HG03025 (cell line): ENCODE measurements around the gene ZNF750.

Source experiments
- ATAC-seq: cut with Tn5 transposase; IDR thresholded peaks from one replicate; pipeline ENCODE4 v1.9.1; 2021; ENCODE audit warnings: mild to moderate bottlenecking, moderate library complexity; ENCODE audit not compliant: unreplicated experiment, low FRiP score

Gene ZNF750

DNA sequence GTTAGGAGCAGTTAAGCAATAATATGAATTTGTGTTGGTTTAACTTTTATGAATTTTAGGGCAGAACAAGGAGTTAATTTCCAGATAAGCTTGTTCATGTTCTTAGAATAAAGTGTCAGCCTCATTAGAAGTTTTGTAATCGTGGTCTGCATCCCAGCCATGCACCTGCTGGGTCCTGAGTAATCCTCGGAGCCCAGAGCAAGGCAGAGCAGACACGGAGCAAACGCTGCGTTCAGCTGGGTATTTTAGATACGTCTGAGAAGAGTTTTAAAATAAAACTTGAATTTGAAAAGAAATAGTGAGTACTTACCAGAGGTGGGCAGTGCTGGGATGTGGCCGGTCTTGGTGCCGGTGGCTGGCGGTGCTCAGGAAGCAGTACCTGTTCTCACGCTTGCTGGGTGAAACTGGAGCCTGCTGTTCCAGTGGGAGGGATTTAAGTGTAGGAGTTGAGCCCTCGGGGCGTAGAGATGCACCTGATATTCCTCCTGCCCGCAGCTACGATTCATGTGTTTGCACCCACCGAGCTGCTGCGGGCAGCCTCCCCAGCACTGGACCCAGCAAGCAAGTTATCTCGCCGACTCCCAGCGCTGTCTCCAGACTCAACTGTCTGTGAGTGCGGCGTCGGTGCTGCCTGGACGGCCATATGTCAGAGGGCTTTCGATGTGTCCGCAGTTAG lies at the start of gene ZNF750:
ZNF750 (minus strand) TSS at position 406 of the 676 bp plus-strand sequence. CDS start 7,568 bp downstream, outside the sequence.
- ATAC-seq: no peak

DNA sequence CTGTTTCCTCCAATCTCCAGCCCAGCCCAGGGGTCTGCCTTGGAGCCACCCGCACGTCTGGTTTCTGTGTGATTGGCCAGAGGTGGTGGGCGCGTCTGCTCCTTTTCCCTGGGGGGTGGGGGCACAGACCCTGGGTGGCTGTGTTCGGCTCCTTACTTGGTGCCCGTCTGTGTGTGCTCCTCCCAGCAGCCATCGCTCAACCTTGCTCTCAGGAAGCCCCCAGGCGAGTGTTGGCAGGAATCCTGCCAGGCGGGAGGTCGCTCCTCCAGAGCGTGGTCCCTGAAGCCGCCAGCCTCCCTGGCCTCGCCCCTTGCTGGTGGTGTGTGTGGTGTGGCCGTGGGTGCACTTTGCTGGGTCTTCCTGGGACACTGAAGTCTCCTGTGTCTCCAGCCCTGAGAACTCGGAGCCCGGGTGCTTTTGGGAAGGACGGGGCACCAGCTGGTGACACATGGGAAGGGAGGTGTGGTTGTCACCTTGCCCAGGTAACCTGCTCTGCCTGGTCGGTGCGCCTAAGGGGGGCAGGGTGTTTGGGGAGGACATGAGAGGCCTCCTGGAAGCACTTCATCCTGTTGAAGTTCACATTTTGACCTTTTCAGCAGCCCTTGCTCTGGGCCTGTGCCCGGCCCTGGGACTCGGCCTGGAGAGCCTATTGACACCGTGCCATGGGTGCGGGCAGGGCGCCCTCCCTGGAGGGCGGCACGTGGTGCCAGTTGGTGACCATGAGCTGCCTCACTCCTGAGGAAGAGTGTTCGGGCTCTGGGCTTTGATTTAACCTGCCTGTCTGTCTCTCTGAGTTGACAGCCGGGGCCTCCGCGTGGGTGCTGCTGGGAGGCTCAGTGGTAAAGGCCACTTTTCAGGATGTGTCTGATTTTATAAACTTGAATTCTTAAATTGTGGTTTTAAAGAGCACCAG lies 49.0 kb upstream of the ZNF750 start:
- ATAC-seq: no peak

DNA sequence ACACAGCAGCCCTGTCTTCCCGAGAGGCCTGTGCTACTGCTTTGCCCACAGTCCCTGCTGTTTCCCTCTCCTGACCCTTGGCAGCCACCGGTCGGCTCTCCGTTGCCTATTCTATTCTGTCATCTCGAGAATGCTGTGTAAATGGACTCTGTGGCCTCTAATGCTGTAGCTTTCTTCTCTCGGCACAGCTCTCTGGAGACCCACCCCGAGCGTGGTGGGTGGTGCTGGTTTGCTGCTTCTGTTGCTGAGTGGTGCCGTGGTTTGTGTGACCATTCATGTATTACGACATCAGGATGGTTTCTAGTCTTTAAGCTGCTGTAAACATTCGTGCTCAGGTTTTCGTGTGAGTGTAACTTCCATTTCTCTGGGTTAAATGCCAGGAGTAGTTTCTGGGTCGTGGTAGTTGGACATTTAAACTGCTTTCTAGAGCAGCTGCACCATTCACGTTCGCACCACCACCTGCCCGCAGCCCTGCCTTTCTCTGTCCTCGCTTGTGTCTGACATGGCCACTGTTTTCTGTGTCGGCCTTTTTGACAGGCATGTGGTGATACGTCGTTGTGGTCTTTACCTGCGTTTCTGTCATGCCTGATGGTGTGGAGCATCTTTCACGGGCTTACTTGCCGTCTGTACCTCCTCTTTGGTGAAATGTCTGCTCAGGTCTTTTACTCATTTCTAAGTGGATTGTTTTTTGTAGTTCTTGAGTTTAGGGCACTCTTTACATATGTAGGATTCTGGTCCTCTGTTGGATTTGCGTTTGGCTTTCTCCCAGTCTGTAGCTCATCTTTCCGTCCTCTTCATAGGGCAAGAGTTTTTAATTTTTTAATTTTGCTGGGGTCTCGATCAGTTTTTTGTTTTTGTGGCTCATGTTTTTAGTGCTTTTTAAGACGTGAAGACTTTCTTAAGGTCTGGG lies 47.7 kb upstream of the ZNF750 start:
- ATAC-seq: no peak

DNA sequence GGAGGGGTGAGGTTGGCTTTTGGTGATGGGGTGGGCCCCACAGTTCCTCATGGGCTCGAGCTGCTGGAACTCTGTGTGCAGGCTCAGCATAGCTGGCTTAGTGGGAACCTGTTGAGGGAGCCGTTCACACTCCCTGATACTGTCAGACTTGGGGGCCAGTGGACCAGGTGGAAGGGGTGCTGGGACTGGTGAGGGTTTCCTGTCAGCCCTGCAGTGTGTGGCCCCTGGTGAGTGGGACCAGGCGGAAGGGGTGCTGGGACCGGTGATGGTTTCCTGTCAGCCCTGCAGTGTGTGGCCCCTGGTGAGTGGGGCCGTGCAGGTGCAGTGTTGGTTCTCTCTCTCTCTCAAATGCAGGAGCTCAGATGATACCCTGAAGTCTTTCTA lies 45.1 kb upstream of the ZNF750 start:
- ATAC-seq: no peak

DNA sequence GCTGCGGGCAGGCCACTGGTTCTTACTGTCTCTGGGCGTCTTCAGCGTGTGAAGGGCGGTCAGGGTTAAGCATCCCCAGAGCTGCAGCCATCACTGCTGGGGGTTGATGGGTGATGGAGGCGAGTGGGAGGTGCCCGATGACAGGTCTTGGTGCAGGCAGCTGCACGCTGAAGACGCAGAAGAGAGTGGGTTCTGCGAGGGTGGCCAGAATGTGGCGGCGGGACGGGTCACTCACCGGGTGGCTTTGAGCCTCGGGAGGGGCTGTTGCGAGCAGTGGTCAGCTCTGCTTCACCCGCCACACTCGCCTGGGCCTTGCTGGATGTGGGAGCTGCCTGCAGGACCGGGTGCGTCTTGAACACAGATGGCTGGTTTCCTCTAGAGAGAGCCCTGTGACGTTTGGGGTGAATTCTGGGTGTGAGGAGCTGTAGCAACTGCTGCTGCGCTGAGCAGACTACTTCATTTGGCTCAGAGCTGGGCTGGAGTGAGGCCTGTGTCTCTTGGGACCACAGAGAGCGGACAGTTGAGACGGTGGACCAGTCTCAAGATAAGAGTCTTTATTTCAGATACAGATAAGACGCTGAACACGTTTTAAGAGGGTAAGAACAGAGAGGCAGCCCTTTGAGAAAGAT lies 44.6 kb upstream of the ZNF750 start:
- ATAC-seq: no peak

DNA sequence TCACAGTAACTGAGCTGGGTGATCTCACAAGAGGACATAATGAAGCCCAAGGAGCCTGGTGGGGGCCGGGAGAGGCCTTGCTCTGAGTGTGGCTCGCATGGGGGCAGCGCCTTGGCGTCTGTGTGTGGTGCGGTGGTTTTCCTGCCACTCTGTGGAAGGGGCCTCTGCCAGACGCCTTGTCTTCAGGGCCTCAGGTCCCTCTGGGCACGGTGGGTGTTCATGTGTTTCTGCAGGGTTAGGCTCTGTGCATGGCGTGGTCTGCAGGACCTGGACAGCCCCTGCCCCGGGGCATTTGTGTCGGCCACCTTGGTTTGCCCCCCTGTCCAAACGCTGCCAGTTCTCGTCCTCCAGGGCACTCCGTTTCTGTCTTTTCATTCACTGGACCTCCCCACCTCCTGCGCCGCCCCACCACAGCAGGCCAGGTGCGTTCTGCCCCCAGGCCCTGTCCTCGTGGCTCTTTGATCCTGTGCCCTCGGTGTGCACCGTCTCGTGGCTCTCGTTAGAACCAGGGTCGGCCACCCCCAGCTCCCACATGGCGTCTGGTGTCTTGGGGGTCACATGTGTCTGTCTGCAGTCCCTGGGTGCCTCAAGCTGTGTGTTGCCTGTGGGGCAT lies 43.7 kb upstream of the ZNF750 start:
- ATAC-seq: no peak

DNA sequence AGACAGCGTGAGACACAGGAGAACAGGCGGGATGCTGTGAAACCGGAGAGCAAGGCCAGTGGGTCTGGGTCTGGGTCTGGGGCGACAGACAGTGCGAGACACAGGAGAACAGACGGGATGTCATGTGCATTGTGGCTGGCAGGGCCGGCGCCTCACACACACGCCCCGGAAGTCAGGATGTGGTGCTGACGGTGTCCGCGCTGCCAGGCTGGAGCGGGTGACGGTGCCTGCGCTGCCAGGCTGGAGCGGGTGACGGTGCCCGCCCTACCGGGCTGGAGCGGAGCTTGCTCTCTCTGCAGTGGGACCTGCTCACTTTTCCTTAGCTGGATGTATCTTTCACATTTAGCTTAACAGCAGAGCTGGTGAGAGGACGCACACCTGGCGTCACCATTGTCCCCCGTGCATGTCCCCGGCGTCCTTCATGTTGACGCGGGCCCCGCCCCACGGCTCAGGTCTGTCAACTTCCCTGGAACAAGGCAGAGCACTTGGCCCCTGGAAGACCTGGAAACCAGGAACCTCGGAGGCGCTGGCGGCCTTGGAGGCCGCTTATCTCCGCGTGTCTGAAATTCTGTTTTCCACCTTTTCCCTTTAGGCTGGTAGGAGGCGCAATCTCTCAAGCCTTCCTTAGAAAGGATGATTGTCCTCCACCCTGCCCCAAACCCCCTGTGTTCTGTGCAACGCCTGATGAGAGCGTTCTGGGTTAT lies 43.0 kb upstream of the ZNF750 start:
- no peak for ATAC-seq

DNA sequence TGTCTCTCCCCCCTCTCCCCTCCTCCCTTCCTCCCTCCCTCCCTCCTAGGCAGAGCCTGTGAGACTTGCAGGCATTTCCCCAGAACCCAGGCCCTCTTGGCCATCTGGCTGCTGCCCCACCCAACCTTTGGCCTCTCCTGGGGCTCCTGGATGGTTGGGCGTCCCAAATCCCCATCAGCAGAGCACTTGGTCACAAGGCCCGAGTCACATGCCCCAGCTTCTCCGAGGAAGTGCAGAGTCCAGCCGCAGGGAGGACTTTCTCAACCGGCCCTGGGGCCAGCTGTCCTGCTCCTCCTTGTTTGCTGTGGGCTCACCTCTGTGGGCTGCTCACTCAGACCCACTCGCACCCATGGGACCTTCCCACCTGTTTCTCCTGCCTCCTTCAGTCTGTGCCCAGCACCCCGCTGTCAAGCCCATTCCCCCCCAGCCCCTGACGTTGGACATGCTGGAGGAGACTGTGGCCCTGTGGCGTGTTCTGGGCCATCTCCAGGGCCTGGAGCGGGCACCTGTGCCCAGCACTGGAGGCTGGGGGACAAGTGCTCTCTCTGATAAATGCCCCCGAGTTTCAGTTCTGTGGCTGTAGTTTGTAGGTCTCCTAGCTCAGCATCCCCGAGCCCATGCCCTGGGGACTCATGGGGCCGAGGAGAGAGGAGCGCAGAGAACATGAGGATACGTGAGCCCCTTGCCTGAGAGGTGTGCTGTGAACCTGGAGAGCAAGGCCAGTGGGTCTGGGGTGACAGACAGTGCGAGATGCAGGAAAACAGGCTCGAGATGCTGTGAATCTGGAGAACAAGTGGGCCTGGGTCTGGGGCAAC lies 42.3 kb upstream of the ZNF750 start:
- no peak for ATAC-seq

DNA sequence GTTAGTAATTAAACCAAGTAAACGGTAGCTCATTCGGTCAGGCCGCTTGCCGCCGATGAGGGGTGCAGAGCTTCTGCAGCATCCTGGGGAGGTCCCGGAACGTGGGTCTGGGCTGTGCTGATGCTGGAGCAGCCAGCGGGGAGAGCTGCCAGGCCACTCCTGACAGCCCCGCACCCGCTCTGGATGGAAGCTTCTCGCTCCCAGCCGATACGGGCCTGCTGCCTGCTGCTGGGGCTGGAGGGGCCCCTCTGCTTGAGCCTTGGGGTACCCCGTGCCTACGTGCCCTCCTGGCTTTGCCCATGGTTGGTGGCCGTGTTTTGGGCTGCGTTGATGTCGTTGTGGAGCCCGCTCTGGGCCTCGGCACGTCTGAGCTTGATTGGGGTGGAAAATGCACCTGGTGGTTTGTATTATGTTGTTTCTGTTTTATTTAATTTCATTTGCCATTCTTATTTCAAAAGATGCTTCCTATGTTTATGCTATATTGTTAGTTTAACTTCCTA lies 41.6 kb upstream of the ZNF750 start:
- no peak for ATAC-seq

DNA sequence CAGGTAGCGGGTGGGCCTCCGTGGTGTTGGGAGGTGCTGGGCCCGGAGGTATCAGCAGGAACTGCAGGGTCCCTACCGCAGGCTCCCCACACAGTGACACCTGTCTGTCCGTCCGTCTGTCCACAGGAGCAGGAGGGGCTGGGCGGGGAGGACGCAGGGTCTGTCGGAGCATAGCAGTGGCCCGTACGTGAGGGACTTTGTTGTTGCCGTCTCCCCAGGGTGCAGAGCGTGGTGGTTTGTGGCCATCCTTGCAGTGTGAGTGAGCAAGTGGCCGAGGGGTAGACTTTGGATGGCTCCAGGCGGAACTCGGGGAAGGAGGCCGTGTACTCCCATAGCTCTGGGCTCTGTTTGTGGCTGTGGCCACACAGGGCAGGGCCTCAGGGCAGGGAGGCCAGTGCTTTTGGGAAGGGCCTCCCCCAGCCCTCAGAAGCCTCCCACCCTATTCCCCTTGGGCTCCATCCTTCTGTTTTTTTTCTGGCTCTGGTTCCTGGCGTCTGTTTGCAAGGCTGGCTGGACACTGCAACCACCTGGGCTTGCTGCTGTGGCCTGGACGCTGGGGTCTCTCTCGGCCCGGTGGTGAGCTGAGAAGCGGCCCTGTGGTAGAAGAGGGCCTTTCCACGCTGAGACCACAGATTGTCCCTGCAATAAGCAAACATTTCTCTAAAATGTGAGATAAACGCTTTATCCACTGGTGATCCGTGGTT lies 41.0 kb upstream of the ZNF750 start:
- no peak for ATAC-seq

DNA sequence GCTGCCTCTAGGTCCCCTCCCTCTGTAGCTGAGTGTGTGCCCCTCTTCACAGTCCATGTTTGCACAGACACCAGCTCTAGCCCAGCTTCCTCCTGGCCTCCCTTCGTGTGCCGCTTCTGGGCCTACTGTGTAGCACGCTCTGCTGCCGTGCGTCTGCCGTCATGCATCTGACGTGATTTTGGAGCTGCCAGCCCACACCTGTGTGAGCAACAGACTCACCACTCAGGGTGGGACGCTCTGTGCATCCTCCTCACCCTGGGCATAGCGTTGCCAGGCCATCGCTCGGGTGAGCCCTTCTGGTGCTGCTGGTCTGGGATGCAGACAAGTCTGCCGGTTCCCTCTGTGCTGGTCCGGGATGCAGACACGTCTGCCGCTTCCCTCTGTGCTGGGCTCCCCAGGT lies 39.4 kb upstream of the ZNF750 start:
- no peak for ATAC-seq

DNA sequence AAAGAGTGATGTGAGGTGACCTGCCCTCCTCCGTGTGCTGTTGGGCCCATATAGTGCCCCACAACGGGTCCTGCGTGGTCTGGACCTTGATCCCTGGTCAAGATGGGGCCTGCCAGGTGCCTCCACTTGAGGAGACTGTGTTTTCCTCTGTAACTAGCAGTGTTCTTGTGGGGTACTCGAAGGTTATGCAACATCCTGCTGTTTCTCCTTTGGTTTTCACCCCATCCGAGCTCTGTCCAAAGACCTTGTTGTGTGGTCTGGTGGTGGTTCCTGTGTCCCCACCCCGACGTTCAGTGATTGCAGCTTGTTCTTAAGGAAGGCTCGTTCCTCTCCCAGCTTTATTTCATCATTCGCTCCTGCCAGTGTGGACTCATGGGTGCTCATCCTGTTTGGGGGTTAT lies 38.7 kb upstream of the ZNF750 start:
- no peak for ATAC-seq

DNA sequence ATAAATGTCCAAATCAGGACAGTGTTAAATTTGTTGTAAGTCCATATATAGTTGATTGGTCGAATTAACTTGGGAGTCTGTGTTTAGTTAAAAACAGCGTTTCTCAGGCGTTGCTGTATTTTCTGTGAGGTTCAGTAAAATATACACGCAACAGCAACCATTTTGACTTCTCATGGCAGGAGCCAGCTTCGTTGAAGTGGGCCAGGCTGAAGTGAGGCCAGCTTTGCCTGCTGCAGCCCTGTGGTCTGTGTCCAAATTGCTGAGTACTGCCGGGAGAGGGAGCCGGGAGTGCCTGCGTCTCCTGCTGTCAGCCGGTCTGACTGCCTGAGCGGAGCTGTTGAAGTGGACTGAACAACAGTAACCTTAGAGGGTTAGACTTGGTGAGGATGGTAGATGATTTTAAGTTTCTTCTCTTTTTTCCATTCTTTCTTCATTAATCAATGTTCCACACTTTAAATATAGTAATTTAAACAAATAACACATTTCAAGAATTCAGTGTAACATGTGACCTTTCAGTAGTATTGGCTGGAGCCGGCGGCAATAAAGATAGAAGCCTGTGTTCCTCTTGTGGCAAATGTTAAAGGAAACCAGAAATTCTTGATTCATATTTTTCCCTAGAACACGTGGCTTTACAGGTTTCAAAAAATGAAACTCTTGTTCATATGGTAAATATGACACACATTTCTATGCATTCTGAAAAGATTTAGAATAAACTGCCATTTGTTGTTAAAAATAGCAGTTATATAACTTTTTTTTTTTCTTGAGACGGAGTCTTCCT lies 37.0 kb upstream of the ZNF750 start:
- no peak for ATAC-seq

DNA sequence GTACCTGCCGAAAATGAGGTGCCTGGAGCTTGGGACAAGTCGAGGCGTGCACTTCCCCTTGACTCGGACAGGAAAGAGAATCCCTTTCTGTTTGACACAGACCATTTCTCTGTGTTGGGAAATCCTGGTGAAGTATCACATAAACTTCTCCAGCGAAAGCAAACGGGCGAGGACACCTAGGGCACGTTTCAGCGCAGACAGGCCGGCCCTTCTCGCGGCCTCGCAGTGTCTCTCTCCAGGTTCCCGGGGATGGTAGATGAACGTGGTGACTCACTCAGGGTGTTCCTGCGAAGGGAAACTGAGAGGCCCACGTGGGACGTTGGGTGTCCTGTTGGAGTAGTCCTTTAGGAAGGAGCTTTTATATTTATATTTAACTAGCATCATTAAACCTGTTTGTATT lies 36.3 kb upstream of the ZNF750 start:
- no peak for ATAC-seq

DNA sequence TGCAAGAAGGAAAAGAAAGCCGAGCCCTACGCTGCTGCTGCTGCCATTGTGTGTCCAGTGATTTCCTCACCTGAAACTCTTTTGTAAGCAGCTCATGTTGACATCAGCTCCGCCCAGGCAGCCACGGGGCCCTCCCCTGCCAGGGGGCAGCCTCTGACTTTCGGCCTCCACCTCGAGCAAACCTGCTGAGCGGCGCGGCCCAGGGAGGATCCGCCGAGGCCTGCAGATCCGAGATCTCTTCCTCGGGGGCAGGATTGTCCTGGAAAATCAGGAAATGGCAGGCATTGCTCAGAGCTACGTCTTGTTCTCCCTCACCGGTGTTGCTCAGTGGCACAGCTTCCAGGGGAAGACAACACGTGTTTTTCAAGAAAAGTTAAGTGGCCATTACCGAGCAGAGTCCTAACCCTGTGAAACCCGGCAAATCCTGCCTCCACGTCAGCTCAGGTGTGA lies 35.6 kb upstream of the ZNF750 start:
- no peak for ATAC-seq

DNA sequence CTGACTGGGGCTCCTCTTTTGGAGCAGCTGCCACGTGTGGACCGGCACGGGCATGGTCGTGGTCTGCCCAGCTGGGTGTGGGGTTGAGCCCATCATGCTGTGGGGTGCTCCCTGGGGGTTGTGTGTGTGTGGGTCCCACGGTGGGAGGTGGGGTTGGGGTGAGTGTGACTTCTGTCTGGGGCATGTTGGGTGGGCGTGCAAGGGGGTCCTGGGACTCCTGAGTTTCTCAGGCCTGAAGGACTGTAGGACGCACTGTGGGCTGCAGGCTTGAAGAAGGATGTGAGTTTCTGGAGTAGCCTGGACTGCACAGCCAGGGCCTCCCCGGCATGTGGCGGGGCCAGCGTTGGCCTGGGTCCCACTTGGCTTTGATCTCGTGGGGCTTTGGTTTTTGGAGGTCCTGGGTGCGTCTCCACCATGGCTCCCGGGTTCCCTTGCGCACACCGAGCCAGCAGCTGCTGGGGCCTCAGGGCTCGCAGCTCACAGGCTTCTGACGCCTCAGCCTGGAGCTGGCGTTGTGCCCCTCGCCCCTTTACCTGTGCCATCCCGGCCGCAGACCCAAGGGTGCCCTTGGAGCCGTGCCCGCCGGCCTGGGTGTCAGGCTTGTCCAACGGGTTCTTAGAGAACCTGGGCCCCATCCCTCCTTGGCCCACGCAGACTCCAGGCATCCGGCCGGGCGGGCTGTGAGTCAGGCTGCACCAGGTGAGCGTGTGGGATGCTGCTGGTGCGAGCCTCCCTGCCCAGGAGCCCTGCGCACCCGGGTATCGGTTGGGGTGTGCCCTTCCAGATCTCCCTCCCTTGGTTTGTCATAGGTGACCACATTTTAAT lies 34.4 kb upstream of the ZNF750 start:
- no peak for ATAC-seq
